ENCODE data around the gene ARL15. TPM values are rescaled to one million over a fixed set of nuclear protein-coding genes. Genes with fewer than 3 reads are reported as not detected.

ARL15 gene
- total and polyA plus RNA-seq, 9 of the 15 experiments (the other 6 are each of a cell fraction or from before 2014, with no cell fraction given) = 18.5 to 80.4 (median 57.0) TPM

- no peak overlapping the region for H3K4me3 ChIP-seq
- peaks cover 37% of the 10 kb centered on the region; the same call in 2 of the 3 replicates for H3K79me2 ChIP-seq (ENCODE audit: control insufficient read depth, insufficient read depth, low read length)
- no peaks in the 10 kb centered on the region for H3K27me3 ChIP-seq (ENCODE audit: control insufficient read depth in 2 of 2, insufficient read depth in 2 of 2, low read length in 2 of 2)
- TF ChIP-seq ZNF586 (CRISPR knock-in tag; conservative IDR thresholded peaks at IDR 0.05) (no peak), ATF3 (IDR thresholded peaks at IDR 0.05) (no peak), ATF3 (CRISPR knock-in tag; conservative IDR thresholded peaks at IDR 0.05) (no peak), FOXM1 (IDR thresholded peaks at IDR 0.05; ENCODE audit: low read depth) (no peak), FOXM1 (CRISPR knock-in tag; IDR thresholded peaks at IDR 0.05; ENCODE audit: low read depth) (no peak), SRSF7 (optimal IDR thresholded peaks at IDR 0.05; ENCODE audit: low read depth, low read length) (no peak), THRAP3 (IDR thresholded peaks at IDR 0.05; ENCODE audit: borderline replicate concordance) (no peak), TARDBP (IDR thresholded peaks at IDR 0.05) (no peak), FOXJ3 (CRISPR knock-in tag; IDR thresholded peaks at IDR 0.05) (no peak), MEF2A (IDR thresholded peaks at IDR 0.05; ENCODE audit: control insufficient read depth, low read depth, low read length) (no peak), PCBP1 (IDR thresholded peaks at IDR 0.05; ENCODE audit: low read depth, low read length, poor library complexity, severe bottlenecking) (no peak), ARID3B (CRISPR knock-in tag; IDR thresholded peaks at IDR 0.05; ENCODE audit: borderline replicate concordance) (no peak), PATZ1 (CRISPR knock-in tag; IDR thresholded peaks at IDR 0.05; ENCODE audit: borderline replicate concordance) (no peak), ZNF780A (CRISPR knock-in tag; IDR thresholded peaks at IDR 0.05) (no peak), ZNF239 (CRISPR knock-in tag; IDR thresholded peaks at IDR 0.05) (no peak), ZNF551 (CRISPR knock-in tag; IDR thresholded peaks at IDR 0.05) (no peak)
- H3K9me1 ChIP-seq (ENCODE audit: control insufficient read depth, insufficient read depth, low read length) = no peaks in the 10 kb centered on the region
- CTCF ChIA-PET (ENCODE audit: low intra/inter-chr PET ratio) = no interaction called here
- no peak overlapping the region for H3K4me2 ChIP-seq (ENCODE audit: insufficient read depth, low read length)
- H2AFZ ChIP-seq (ENCODE audit: low read depth, low read length) = no peak overlapping the region
- H3K9me3 ChIP-seq (replicated peaks; ENCODE audit: control insufficient read depth, insufficient read depth, low read depth, low read length) = no peaks in the 10 kb centered on the region
- no peaks in the 10 kb centered on the region; a peak in 1 of 5 replicates for H3K4me1 ChIP-seq (replicated peaks in 1 of 2; ENCODE audit: control insufficient read depth in 2 of 2, insufficient read depth in 2 of 2, low read length in 2 of 2)
- POLR2A ChIA-PET = no interaction called here
- no peak overlapping the region for H3K9ac ChIP-seq (ENCODE audit: insufficient read depth in 1 of 2, low read depth in 2 of 2, low read length in 2 of 2)
- intact Hi-C loops (cut with micrococcal nuclease) (no loop called here), in situ Hi-C loops (cut with MboI) (no loop called here)
- H3K36me3 ChIP-seq (ENCODE audit: control insufficient read depth, insufficient read depth, low read length) = no peaks in the 10 kb centered on the region
- BruUV-seq (replicated peaks) = no TSS peak
- H4K20me1 ChIP-seq (replicated peaks; ENCODE audit: control insufficient read depth, insufficient read depth, low read length) = 0 out of 2 replicates have a peak, but pooled peaks cover 11% of the 10 kb centered on the region
- WGBS (ENCODE audit: insufficient coverage, low coverage, missing lambda C conversion rate) = 57% methylated on average over 3 of the region's 4 CpGs
- ATAC-seq (no peak), DNase-seq (ENCODE audit: extremely low read depth in 1 of 4, low spot score in 3 of 4) (no peak), FAIRE-seq (no peak)
- H3K27ac ChIP-seq (ENCODE audit: extremely low read depth, low read depth, low read length) = no peak overlapping the region
Observed at GRCh38 chr5:54178991-54179390, 131.4 kb downstream of the ARL15 start.

All from K562 (cell line).